H1 (cell line): Measurements from ENCODE around the gene CCNB3. TPM values are rescaled to one million over a fixed set of nuclear protein-coding genes. Genes with fewer than 3 reads are reported as not detected.

Experiments used
- CTCF ChIA-PET: fragments of 300-600 bp; sonication (Branson Sonifier 250); formaldehyde crosslinking; loops from one replicate; lab custom pipeline; 2021; ENCODE audit not compliant: partially characterized antibody; lab: Charles Lee
- POLR2A ChIA-PET: fragments of 300-600 bp; sonication (Branson Sonifier 250); formaldehyde crosslinking; loops from one replicate; lab custom pipeline; 2021; ENCODE audit warnings: inconsistent platforms; ENCODE audit not compliant: partially characterized antibody; lab: Charles Lee
- DNase-seq, 2 experiments: peaks; one replicate each; pipeline versions ENCODE4 v3.0.0 to v3.0.0-alpha.2; 2010 to 2022; ENCODE audit warnings: low spot score in 2 of 2, low read depth in 1 of 2, mixed read lengths in 1 of 2
- FAIRE-seq: peaks from 2 replicates; lab custom pipeline; 2011; peaks lifted over from hg19 to GRCh38; lab: Jason Lieb, UNC
- H2AFZ ChIP-seq: 2 replicates; pipeline ENCODE4 v1.8.1; 2012; ENCODE audit warnings: low read length, inconsistent platforms
- H2AK5ac ChIP-seq: 2 replicates; pipeline ENCODE4 v1.6.1; 2013; ENCODE audit warnings: low read depth, low read length
- H2BK120ac ChIP-seq: replicated peaks from 2 replicates; pipeline ENCODE3; 2013; ENCODE audit warnings: low read depth, low read length, inconsistent platforms
- H2BK12ac ChIP-seq: 2 replicates; pipeline ENCODE4 v1.6.1; 2013; ENCODE audit warnings: low read depth, low read length
- H2BK15ac ChIP-seq: 2 replicates; pipeline ENCODE4 v1.6.1; 2013; ENCODE audit warnings: low read length
- H2BK20ac ChIP-seq: 2 replicates; pipeline ENCODE4 v1.6.1; 2013; ENCODE audit warnings: low read length
- H2BK5ac ChIP-seq: 2 replicates; pipeline ENCODE4 v1.6.1; 2013; ENCODE audit warnings: low read depth, low read length
- H3K14ac ChIP-seq: 2 replicates; pipeline ENCODE4 v1.6.1; 2013; ENCODE audit warnings: inconsistent platforms; ENCODE audit not compliant: insufficient read length
- H3K18ac ChIP-seq: 2 replicates; pipeline ENCODE4 v1.6.1; 2013; ENCODE audit warnings: low read length; ENCODE audit errors: extremely low read depth
- H3K23ac ChIP-seq: 2 replicates; pipeline ENCODE4 v1.6.1; 2013; ENCODE audit warnings: inconsistent platforms; ENCODE audit not compliant: insufficient read length
- H3K23me2 ChIP-seq: 2 replicates; pipeline ENCODE4 v1.6.1; 2013; ENCODE audit warnings: low read depth, low read length
- H3K27ac ChIP-seq: 2 replicates; pipeline ENCODE4 v1.6.1; 2011; ENCODE audit warnings: low read depth, low read length, inconsistent platforms
- H3K27me3 ChIP-seq, 4 experiments: replicated peaks in 1 of 4; 1 replicate in 1 of 4; 2 replicates in 3 of 4; pipeline versions ENCODE4 v1.6.1 to v1.8.1; 2011 to 2013; ENCODE audit warnings: low read length in 3 of 4, mild to moderate bottlenecking in 3 of 4, inconsistent platforms in 2 of 4, mixed read lengths in 2 of 4, moderate library complexity in 1 of 4; ENCODE audit not compliant: control insufficient read depth in 3 of 4, insufficient read depth in 3 of 4; ENCODE audit errors: extremely low read depth in 1 of 4
- H3K36me3 ChIP-seq, 4 experiments: 2 replicates each; pipeline versions ENCODE4 v1.6.1 to v1.8.1; 2011 to 2013; ENCODE audit warnings: mild to moderate bottlenecking in 4 of 4, low read length in 3 of 4, moderate library complexity in 2 of 4, control low read depth in 1 of 4, inconsistent platforms in 1 of 4; ENCODE audit not compliant: insufficient read depth in 4 of 4, control insufficient read depth in 2 of 4
- H3K4ac ChIP-seq: replicated peaks from 2 replicates; pipeline ENCODE3; 2013; ENCODE audit warnings: low read length, low read depth, mixed read lengths, inconsistent platforms; ENCODE audit not compliant: insufficient read length
- H3K4me1 ChIP-seq, 4 experiments: replicated peaks in 1 of 4; 1 replicate in 1 of 4; 2 replicates in 3 of 4; pipeline versions ENCODE4 v1.6.1 to v1.8.1; 2011 to 2013; ENCODE audit warnings: low read length in 3 of 4, inconsistent platforms in 2 of 4, mixed read lengths in 1 of 4; ENCODE audit not compliant: insufficient read depth in 4 of 4, control insufficient read depth in 3 of 4
- H3K4me2 ChIP-seq, 2 experiments: 2 replicates each; pipeline versions ENCODE4 v1.6.1 to v1.8.1; 2011 to 2013; ENCODE audit warnings: low read depth in 2 of 2, low read length in 2 of 2, control low read depth in 1 of 2, inconsistent platforms in 1 of 2, mild to moderate bottlenecking in 1 of 2; ENCODE audit not compliant: insufficient read depth in 1 of 2
- H3K4me3 ChIP-seq, 4 experiments: fragments of 200-600, 300-600 bp in 1 of 4; sonication (generic), shearing (Covaris generic), sonication (Bioruptor Twin) in 1 of 4; 2 replicates each; pipeline versions ENCODE4 v1.5.1 to v1.8.1; 2011 to 2016; ENCODE audit warnings: low read length in 4 of 4, low read depth in 3 of 4, control low read depth in 2 of 4, inconsistent platforms in 2 of 4, mild to moderate bottlenecking in 2 of 4, mixed read lengths in 1 of 4, moderate library complexity in 1 of 4; ENCODE audit not compliant: insufficient read depth in 2 of 4; ENCODE audit errors: extremely low read depth in 1 of 4
- H3K56ac ChIP-seq: replicated peaks from 2 replicates; pipeline ENCODE3; 2013; ENCODE audit warnings: low read depth, mild to moderate bottlenecking, mixed read lengths, low read length, inconsistent platforms; ENCODE audit not compliant: insufficient read length
- H3K79me1 ChIP-seq: 2 replicates; pipeline ENCODE4 v1.6.1; 2013; ENCODE audit warnings: low read depth, low read length, control low read depth
- H3K79me2 ChIP-seq, 2 experiments: 2 replicates each; pipeline versions ENCODE4 v1.6.1 to v1.8.1; 2012 to 2013; ENCODE audit warnings: low read length in 2 of 2, mild to moderate bottlenecking in 2 of 2, inconsistent platforms in 1 of 2; ENCODE audit not compliant: insufficient read depth in 2 of 2, control insufficient read depth in 1 of 2
- H3K9ac ChIP-seq, 4 experiments: replicated peaks in 1 of 4; 1 replicate in 1 of 4; 2 replicates in 3 of 4; pipeline versions ENCODE4 v1.6.1 to v1.8.1; 2011 to 2013; ENCODE audit warnings: low read depth in 3 of 4, low read length in 3 of 4, control low read depth in 2 of 4, mild to moderate bottlenecking in 2 of 4, moderate library complexity in 2 of 4, inconsistent platforms in 1 of 4; ENCODE audit errors: extremely low read depth in 1 of 4
- H3K9me3 ChIP-seq, 2 experiments: 2 replicates each; pipeline versions ENCODE4 v1.6.1 to v1.8.1; 2012 to 2013; ENCODE audit warnings: mild to moderate bottlenecking in 2 of 2, moderate library complexity in 2 of 2, control low read depth in 1 of 2, inconsistent platforms in 1 of 2, low read depth in 1 of 2, low read length in 1 of 2, mixed read lengths in 1 of 2; ENCODE audit not compliant: insufficient read depth in 2 of 2
- H4K20me1 ChIP-seq, 2 experiments: replicated peaks in 1 of 2; 2 replicates each; pipeline versions ENCODE3 to v1.8.1; 2011 to 2013; ENCODE audit warnings: inconsistent platforms in 2 of 2, low read length in 2 of 2, mild to moderate bottlenecking in 1 of 2; ENCODE audit not compliant: insufficient read depth in 2 of 2, control insufficient read depth in 1 of 2
- H4K5ac ChIP-seq: 2 replicates; pipeline ENCODE4 v1.6.1; 2013; ENCODE audit warnings: low read length, low read depth, mixed read lengths, inconsistent platforms; ENCODE audit not compliant: insufficient read length
- H4K8ac ChIP-seq: 2 replicates; pipeline ENCODE4 v1.8.0; 2013; ENCODE audit warnings: mild to moderate bottlenecking, moderate library complexity, low read length, inconsistent platforms; ENCODE audit not compliant: insufficient read depth; ENCODE audit errors: extremely low read depth
- H4K91ac ChIP-seq: replicated peaks from 2 replicates; pipeline ENCODE3; 2013; ENCODE audit warnings: low read length, mixed read lengths, inconsistent platforms; ENCODE audit not compliant: insufficient read length
- BRCA1 ChIP-seq: IDR thresholded peaks from 2 replicates; pipeline ENCODE4 v1.6.1; 2012; ENCODE audit warnings: low read depth, low read length, improper control_type of control experiment
- CREB1 ChIP-seq: IDR thresholded peaks from 2 replicates; pipeline ENCODE4 v1.6.1; 2012; ENCODE audit warnings: inconsistent platforms
- EGR1 ChIP-seq: IDR thresholded peaks from 2 replicates; pipeline ENCODE4 v1.6.1; 2011; ENCODE audit warnings: low read depth, low read length, borderline replicate concordance
- FOSL1 ChIP-seq: IDR thresholded peaks from 2 replicates; pipeline ENCODE4 v1.6.1; 2011; ENCODE audit warnings: mild to moderate bottlenecking, low read depth, low read length, moderate library complexity; ENCODE audit not compliant: insufficient read depth
- GABPA ChIP-seq: IDR thresholded peaks from 2 replicates; pipeline ENCODE4 v1.6.1; 2011; ENCODE audit warnings: mild to moderate bottlenecking, low read length, moderate library complexity, borderline replicate concordance; ENCODE audit not compliant: insufficient read depth
- GTF2F1 ChIP-seq: IDR thresholded peaks from 2 replicates; pipeline ENCODE4 v1.6.1; 2012; ENCODE audit warnings: low read depth, low read length, improper control_type of control experiment, borderline replicate concordance
- KDM1A ChIP-seq: fragments of 200-600, 300-600 bp; sonication (generic); IDR thresholded peaks from 2 replicates; pipeline ENCODE4 v1.7.1; 2016; ENCODE audit warnings: mild to moderate bottlenecking, low read length, borderline replicate concordance
- NRF1 ChIP-seq: IDR thresholded peaks from 2 replicates; pipeline ENCODE4 v1.6.1; 2011; ENCODE audit warnings: mild to moderate bottlenecking, low read depth, low read length, improper control_type of control experiment
- RNF2 ChIP-seq: fragments of 200-900, 300-1000 bp; sonication (generic); IDR thresholded peaks from 2 replicates; pipeline ENCODE4 v1.7.1; 2016; ENCODE audit warnings: borderline replicate concordance, low read depth, mild to moderate bottlenecking, antibody characterized with exemption, low read length; ENCODE audit not compliant: poor library complexity, severe bottlenecking; ENCODE audit errors: missing control alignments
- SIRT6 ChIP-seq: IDR thresholded peaks from one replicate; pipeline ENCODE4 v1.7.1; 2012; ENCODE audit warnings: low read length, inconsistent platforms
- SUZ12 ChIP-seq: fragments of 200-600 bp; sonication (generic); IDR thresholded peaks from 2 replicates; pipeline ENCODE4 v1.6.1; 2012; ENCODE audit warnings: mild to moderate bottlenecking, inconsistent platforms, low read length, moderate library complexity, mixed read lengths
- USF2 ChIP-seq: IDR thresholded peaks from 2 replicates; pipeline ENCODE4 v1.6.1; 2011; ENCODE audit warnings: low read length, improper control_type of control experiment
- WGBS, 2 experiments: shearing (Covaris generic) in 1 of 2; methylation state at CpG; one replicate each; pipeline versions ENCODE4 v1.1.6 to v1.1.7; 2013 to 2015; ENCODE audit warnings: low lambda C conversion rate in 2 of 2, mixed read lengths in 2 of 2, inconsistent platforms in 1 of 2, low coverage in 1 of 2, missing lambda C conversion rate in 1 of 2; ENCODE audit not compliant: insufficient replicate concordance in 2 of 2, insufficient coverage in 1 of 2, insufficient read length in 1 of 2; ENCODE audit errors: extremely low coverage in 1 of 2, missing lambda C conversion rate in 1 of 2; 5-methylcytosine and 5-hydroxymethylcytosine counted together
- polyA plus RNA-seq, 7 experiments: library from polyadenylated mRNA; depleted of rRNA in 3 of 7; stranded (reverse) in 5 of 7; unstranded in 2 of 7; fragments of >200 nt in 5 of 7; fragments of 200-250 nt in 2 of 7; gene quantifications; 1 replicate in 5 of 7; 2 replicates in 1 of 7; 4 replicates in 1 of 7; pipeline versions ENCODE4 v1.2.1 to v1.2.3, GENCODE V29; 2011 to 2013; ENCODE audit warnings: missing spikeins in 2 of 7, mixed read lengths in 2 of 7
- total RNA-seq: library from RNA; stranded (reverse); fragmentation: NEBNext Ultra II Directional; extraction: Animal tissue kit (Norgen Biotek cat#: 25700); gene quantifications from 2 replicates; pipeline ENCODE4 v1.2.1, GENCODE V29; 2021

Gene CCNB3
- total and polyA plus RNA-seq, 2 of the 8 experiments (the other 6 are each of a cell fraction or from before 2014, with no cell fraction given), result 0.09 to 0.30 TPM

GRCh38 chrX:50158593-50158992, 46.0 kb upstream of the CCNB3 start:
- no peak overlapping the region for H3K23ac ChIP-seq
- H3K4me3 ChIP-seq, result no peak overlapping the region
- no peak overlapping the region for H3K56ac ChIP-seq
- CTCF ChIA-PET, result no interaction called here
- POLR2A ChIA-PET, result no interaction called here
- FAIRE-seq (no peak), DNase-seq (no peak)
- no peak overlapping the region for H4K5ac ChIP-seq
- H2BK20ac ChIP-seq, result no peak overlapping the region
- no peaks in the 10 kb centered on the region for H3K4me1 ChIP-seq
- H3K36me3 ChIP-seq, result no peaks in the 10 kb centered on the region
- no peak overlapping the region for H2BK5ac ChIP-seq
- H3K4ac ChIP-seq, result no peak overlapping the region
- no peak overlapping the region for H2AK5ac ChIP-seq
- H3K9me3 ChIP-seq, result no peaks in the 10 kb centered on the region
- no peak overlapping the region for H2AFZ ChIP-seq
- no peaks in the 10 kb centered on the region for H3K23me2 ChIP-seq
- H3K79me2 ChIP-seq, result no peaks in the 10 kb centered on the region
- no peak overlapping the region for H2BK12ac ChIP-seq
- H4K8ac ChIP-seq, result no peak overlapping the region
- WGBS, 2 experiments, result no CpG with 5 or more reads among the region's 1 CpG
- H4K20me1 ChIP-seq, result no peaks in the 10 kb centered on the region
- H3K79me1 ChIP-seq, result no peaks in the 10 kb centered on the region
- H3K27ac ChIP-seq, result no peak overlapping the region
- no peak overlapping the region for H3K14ac ChIP-seq
- H3K9ac ChIP-seq, result no peak overlapping the region
- H4K91ac ChIP-seq, result no peak overlapping the region
- no peak overlapping the region for H3K18ac ChIP-seq
- H2BK15ac ChIP-seq, result no peak overlapping the region
- no peak overlapping the region for H3K4me2 ChIP-seq
- H2BK120ac ChIP-seq, result no peak overlapping the region
- H3K27me3 ChIP-seq, result no peaks in the 10 kb centered on the region
- TF ChIP-seq GABPA, result no peak
- TF ChIP-seq CREB1, result no peak
- TF ChIP-seq USF2, result no peak
- TF ChIP-seq EGR1, result no peak
- TF ChIP-seq SIRT6, result no peak
- no peak for TF ChIP-seq BRCA1
- TF ChIP-seq GTF2F1, result no peak
- no peak for TF ChIP-seq RNF2
- TF ChIP-seq NRF1, result no peak
- no peak for TF ChIP-seq KDM1A
- no peak for TF ChIP-seq SUZ12
- no peak for TF ChIP-seq FOSL1
